ENCODE data around the gene FAM83G.

Gene FAM83G

DNA sequence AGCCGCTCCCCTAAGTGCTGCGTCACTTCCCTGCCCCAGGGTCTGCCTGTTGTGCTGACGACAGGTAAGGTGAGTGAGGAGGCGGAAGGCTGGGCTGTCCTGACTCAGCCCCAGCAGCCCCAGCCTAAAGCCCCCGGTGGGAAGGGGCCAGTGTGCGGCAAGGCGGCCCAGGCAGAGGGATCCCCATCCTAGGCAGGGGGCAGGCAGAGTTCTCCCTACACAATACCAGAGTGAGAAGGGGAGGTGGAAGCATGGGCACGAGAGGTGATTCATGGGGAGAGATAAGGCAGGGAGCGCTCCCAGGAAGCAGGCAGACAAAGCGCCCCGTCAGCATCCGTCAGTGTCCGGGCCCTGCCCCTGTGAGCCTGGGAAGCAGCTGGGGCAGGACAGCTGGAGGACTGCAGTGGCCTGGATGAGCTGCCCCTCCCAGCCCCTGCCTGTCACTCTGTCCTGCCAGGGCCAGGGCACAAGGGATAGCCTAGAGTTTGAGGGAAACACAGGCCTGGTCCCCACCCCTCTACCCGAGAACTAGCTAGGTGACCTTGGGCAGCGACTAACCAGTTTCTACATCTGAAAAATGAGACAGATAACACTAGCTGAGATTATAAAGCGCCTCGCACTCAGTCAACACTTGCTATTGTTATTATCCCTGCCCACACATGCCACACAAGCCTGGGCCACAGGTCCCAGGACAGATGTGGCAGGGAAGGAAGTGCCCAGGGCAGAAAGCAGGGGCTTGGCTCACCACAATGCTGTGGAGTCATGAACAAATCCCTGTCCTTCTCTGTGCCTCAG lies 3.8 kb downstream of the FAM83G start:
- no peaks in the 10 kb centered on the region for H3K9me2 ChIP-seq (replicated peaks; ENCODE audit: low read depth, low read length)
- no peaks in the 10 kb centered on the region for H3K36me3 ChIP-seq (ENCODE audit: insufficient read depth, low read length)
- no peak overlapping the region for H3K4me2 ChIP-seq (ENCODE audit: low read depth, low read length, poor library complexity, severe bottlenecking)
- H3K9ac ChIP-seq (ENCODE audit: low read depth, low read length, poor library complexity, severe bottlenecking), result no peak overlapping the region
- H3K79me2 ChIP-seq (ENCODE audit: insufficient read depth, low read length), result no peaks in the 10 kb centered on the region
- TF ChIP-seq, protein P1, sequence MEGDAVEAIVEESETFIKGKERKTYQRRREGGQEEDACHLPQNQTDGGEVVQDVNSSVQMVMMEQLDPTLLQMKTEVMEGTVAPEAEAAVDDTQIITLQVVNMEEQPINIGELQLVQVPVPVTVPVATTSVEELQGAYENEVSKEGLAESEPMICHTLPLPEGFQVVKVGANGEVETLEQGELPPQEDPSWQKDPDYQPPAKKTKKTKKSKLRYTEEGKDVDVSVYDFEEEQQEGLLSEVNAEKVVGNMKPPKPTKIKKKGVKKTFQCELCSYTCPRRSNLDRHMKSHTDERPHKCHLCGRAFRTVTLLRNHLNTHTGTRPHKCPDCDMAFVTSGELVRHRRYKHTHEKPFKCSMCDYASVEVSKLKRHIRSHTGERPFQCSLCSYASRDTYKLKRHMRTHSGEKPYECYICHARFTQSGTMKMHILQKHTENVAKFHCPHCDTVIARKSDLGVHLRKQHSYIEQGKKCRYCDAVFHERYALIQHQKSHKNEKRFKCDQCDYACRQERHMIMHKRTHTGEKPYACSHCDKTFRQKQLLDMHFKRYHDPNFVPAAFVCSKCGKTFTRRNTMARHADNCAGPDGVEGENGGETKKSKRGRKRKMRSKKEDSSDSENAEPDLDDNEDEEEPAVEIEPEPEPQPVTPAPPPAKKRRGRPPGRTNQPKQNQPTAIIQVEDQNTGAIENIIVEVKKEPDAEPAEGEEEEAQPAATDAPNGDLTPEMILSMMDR (conservative IDR thresholded peaks at IDR 0.05; ENCODE audit: low read length), result no peak
- TF ChIP-seq EZH2phosphoT487 (IDR thresholded peaks at IDR 0.05; ENCODE audit: borderline replicate concordance), result no peak
- H2AFZ ChIP-seq (ENCODE audit: low read length), result no peak overlapping the region
- H3K4me1 ChIP-seq (ENCODE audit: insufficient read depth, low read length, poor library complexity, severe bottlenecking), result peaks cover 18% of the 10 kb centered on the region
- H3K27me3 ChIP-seq (ENCODE audit: insufficient read depth, low read length, poor library complexity, severe bottlenecking), result no peaks in the 10 kb centered on the region
- H3K4me3 ChIP-seq (ENCODE audit: low read length, poor library complexity, severe bottlenecking), result no peak overlapping the region
- no peaks in the 10 kb centered on the region for H3F3A ChIP-seq (ENCODE audit: low read depth)
- H3K9me3 ChIP-seq (ENCODE audit: insufficient read depth, low read depth, low read length), result 0 out of 2 replicates have a peak, but pooled peaks cover 3% of the 10 kb centered on the region
- no peaks in the 10 kb centered on the region for H4K20me1 ChIP-seq (ENCODE audit: insufficient read depth, low read length, poor library complexity, severe bottlenecking)

DNA sequence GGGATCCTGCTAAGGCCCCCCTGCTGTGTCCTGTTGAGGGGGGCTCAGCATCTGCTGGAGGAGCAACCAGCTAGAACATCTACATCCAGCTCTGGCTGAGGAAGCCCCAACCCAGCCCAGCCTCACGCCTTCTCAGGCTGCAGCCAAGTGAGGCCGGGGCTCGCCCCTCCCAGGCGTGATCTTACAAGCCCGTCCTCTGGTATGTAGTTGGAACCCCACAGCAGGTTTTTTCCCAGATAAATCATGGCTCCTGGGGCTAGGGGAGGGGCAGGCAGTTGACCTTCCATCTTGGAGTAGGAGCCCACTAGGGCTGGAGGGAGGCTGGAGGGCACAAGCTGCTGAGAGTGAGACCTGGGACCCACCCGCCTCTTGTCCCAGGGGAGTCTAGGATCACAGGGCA lies 4.7 kb downstream of the FAM83G start:
- TF ChIP-seq, protein P1 (conservative IDR thresholded peaks at IDR 0.05; ENCODE audit: low read length), result no peak
- TF ChIP-seq EZH2phosphoT487 (IDR thresholded peaks at IDR 0.05; ENCODE audit: borderline replicate concordance), result no peak
- H3K4me3 ChIP-seq (ENCODE audit: low read length, poor library complexity, severe bottlenecking), result no peak overlapping the region
- H3K27me3 ChIP-seq (ENCODE audit: insufficient read depth, low read length, poor library complexity, severe bottlenecking), result no peaks in the 10 kb centered on the region
- no peaks in the 10 kb centered on the region for H3K79me2 ChIP-seq (ENCODE audit: insufficient read depth, low read length)
- H3K4me2 ChIP-seq (ENCODE audit: low read depth, low read length, poor library complexity, severe bottlenecking), result no peak overlapping the region
- no peaks in the 10 kb centered on the region for H3K9me2 ChIP-seq (replicated peaks; ENCODE audit: low read depth, low read length)
- H3K36me3 ChIP-seq (ENCODE audit: insufficient read depth, low read length), result no peaks in the 10 kb centered on the region
- no peaks in the 10 kb centered on the region for H3F3A ChIP-seq (ENCODE audit: low read depth)
- H3K9me3 ChIP-seq (ENCODE audit: insufficient read depth, low read depth, low read length), result 0 out of 2 replicates have a peak, but pooled peaks cover 3% of the 10 kb centered on the region
- H3K9ac ChIP-seq (ENCODE audit: low read depth, low read length, poor library complexity, severe bottlenecking), result no peak overlapping the region
- no peak overlapping the region for H2AFZ ChIP-seq (ENCODE audit: low read length)
- H4K20me1 ChIP-seq (ENCODE audit: insufficient read depth, low read length, poor library complexity, severe bottlenecking), result no peaks in the 10 kb centered on the region
- H3K4me1 ChIP-seq (ENCODE audit: insufficient read depth, low read length, poor library complexity, severe bottlenecking), result peaks cover 21% of the 10 kb centered on the region

DNA sequence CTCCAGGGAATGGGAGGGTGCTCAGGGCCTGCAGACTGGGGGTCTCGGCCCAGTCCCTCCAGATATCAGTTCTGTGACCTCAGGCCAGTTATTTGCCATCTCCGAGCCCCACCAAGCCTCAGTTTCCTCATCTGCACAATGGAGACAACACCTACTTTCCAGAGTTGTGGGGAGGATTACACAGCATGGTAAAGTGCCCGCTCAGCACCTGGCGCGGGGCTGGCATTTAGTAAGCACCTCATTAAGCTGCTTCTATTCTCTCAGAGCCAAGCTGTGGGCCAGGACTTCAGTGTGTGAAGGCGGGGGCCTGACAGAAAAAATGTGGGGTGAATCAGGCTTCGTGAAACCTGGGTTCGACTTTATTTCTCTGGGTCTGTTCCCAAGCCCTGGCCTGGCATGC lies 5.2 kb downstream of the FAM83G start:
- no peak overlapping the region for H3K9ac ChIP-seq (ENCODE audit: low read depth, low read length, poor library complexity, severe bottlenecking)
- H3K4me3 ChIP-seq (ENCODE audit: low read length, poor library complexity, severe bottlenecking), result no peak overlapping the region
- no peak overlapping the region for H3K4me2 ChIP-seq (ENCODE audit: low read depth, low read length, poor library complexity, severe bottlenecking)
- H4K20me1 ChIP-seq (ENCODE audit: insufficient read depth, low read length, poor library complexity, severe bottlenecking), result no peaks in the 10 kb centered on the region
- no peaks in the 10 kb centered on the region for H3K27me3 ChIP-seq (ENCODE audit: insufficient read depth, low read length, poor library complexity, severe bottlenecking)
- no peak overlapping the region for H2AFZ ChIP-seq (ENCODE audit: low read length)
- no peaks in the 10 kb centered on the region for H3K9me2 ChIP-seq (replicated peaks; ENCODE audit: low read depth, low read length)
- H3K79me2 ChIP-seq (ENCODE audit: insufficient read depth, low read length), result no peaks in the 10 kb centered on the region
- H3K9me3 ChIP-seq (ENCODE audit: insufficient read depth, low read depth, low read length), result 0 out of 2 replicates have a peak, but pooled peaks cover 3% of the 10 kb centered on the region
- H3K4me1 ChIP-seq (ENCODE audit: insufficient read depth, low read length, poor library complexity, severe bottlenecking), result peaks cover 26% of the 10 kb centered on the region
- H3F3A ChIP-seq (ENCODE audit: low read depth), result no peaks in the 10 kb centered on the region
- no peaks in the 10 kb centered on the region for H3K36me3 ChIP-seq (ENCODE audit: insufficient read depth, low read length)
- no peak for TF ChIP-seq EZH2phosphoT487 (IDR thresholded peaks at IDR 0.05; ENCODE audit: borderline replicate concordance)
- TF ChIP-seq, protein P1 (conservative IDR thresholded peaks at IDR 0.05; ENCODE audit: low read length), result no peak

Measured in Loucy (cell line).